ENCODE data around the gene LTO1.

LTO1 gene

GRCh38 chr11:69638941-69639681, 36.0 kb downstream of the LTO1 start:
- Histone ChIP-seq H3K9ac (ENCODE audit: low read depth, low read length) (no peak overlapping the region), H3K4me3 (ENCODE audit: low read depth, low read length) (peak overlapping the region; percentile 65), H3K27me3 (ENCODE audit: control insufficient read depth, insufficient read depth, low read length) (peaks cover 28% of the 10 kb centered on the region), H3K36me3 (ENCODE audit: control insufficient read depth, insufficient read depth, low read length) (peaks cover 6% of the 10 kb centered on the region), H3K4me1 (ENCODE audit: control insufficient read depth, insufficient read depth, low read length) (peaks cover 4% of the 10 kb centered on the region), H3K9me3 (ENCODE audit: control insufficient read depth, insufficient read depth, low read length) (no peaks in the 10 kb centered on the region)

DNA sequence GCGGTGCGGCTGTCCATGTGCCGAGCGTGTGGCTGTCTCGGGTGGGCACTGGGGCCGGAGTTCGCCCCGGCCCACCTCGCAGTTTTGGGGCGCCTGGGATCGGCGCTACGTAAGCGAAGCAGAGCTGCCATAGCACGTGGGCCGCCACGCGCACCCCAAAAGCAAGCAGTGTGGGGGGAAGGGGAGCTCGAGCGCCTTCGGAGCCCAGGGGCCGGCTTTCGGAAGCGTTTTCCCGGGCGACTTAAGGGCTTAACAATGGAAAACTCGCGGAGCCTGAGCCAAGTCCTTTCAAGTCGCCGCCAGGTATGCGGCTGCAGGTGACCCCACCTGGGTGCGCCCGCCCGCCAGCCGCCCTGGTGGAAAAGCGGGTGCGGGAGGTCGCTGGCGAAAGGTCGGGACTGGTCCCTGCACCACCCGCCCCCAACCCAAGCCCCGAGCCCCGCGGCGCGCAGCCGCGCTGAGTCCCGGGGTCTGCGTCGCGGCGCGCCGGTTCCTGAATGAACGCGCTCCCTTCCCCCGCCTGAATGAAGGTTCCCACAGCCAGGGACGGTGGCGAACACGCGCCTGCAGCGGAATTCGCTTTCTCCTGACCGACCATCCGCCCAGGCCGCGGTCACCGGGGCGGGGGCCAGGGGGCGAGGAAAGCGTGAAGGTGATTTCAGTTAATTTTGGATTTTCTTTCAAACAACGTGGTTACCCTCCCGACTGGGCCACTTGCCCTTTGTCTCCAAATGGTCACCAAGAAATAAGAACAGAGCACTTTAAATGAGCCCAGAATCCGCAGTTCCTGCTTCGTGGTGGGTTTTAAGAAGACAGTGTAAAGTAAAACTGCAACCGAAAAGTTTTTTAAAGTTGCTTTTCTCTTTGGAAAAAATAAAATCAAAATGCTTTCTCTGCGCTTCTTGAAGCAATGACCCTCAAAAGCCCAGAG, 36.9 kb downstream of the LTO1 start:
- Histone ChIP-seq H3K27me3 (ENCODE audit: control insufficient read depth, insufficient read depth, low read length) (peaks cover 30% of the 10 kb centered on the region), H3K4me3 (ENCODE audit: low read depth, low read length) (peak overlapping the region; percentile 54), H3K9ac (ENCODE audit: low read depth, low read length) (no peak overlapping the region)

DNA sequence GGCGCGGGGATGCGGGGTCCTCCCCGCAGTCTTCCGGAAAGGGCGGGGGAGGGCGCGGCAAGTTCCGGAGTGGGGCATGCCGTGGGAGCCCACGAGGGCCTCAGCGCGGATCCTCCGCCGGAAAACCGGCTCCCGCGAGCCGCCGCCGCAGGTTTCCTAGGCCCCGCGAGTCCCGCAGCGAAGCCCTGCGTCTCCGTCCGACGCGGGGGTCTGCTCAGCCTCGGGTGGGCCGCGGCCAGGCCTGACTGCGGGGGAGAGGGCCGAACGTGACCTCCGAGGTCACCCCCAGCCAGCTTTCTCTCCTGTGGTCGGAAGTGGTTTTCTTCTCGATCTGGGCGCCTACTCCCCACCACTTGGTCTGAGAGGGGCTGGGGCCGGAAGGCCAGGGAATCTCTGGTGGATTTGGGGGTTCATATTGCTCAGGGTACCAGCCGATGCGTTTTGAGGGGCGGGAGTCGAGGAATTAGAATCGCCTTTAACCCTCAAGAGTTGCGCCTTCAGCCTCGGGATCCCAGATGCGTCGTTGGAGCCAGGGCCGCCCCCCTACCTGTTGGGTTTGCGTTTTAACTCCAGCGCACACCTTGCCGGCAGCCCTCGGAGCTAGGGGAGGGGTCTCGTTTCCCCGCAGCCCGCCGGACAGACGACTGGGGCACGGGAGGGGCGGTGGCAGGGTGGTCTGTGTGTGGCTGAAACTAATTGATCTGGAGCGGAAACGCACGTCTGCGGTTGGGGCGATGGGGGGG, 37.8 kb downstream of the LTO1 start:
- H3K27me3 ChIP-seq (ENCODE audit: control insufficient read depth, insufficient read depth, low read length) = peaks cover 30% of the 10 kb centered on the region
- H3K4me3 ChIP-seq (ENCODE audit: low read depth, low read length) = peak overlapping the region; percentile 54
- peaks cover 4% of the 10 kb centered on the region for H3K4me1 ChIP-seq (ENCODE audit: control insufficient read depth, insufficient read depth, low read length)
- no peaks in the 10 kb centered on the region for H3K36me3 ChIP-seq (ENCODE audit: control insufficient read depth, insufficient read depth, low read length)
- no peaks in the 10 kb centered on the region for H3K9me3 ChIP-seq (ENCODE audit: control insufficient read depth, insufficient read depth, low read length)
- peak overlapping the region; percentile 54 for H3K9ac ChIP-seq (ENCODE audit: low read depth, low read length)

More for the DNA sequence above, 36.9 kb downstream of the LTO1 start:
- Histone ChIP-seq H3K36me3 (ENCODE audit: control insufficient read depth, insufficient read depth, low read length) (no peaks in the 10 kb centered on the region), H3K4me1 (ENCODE audit: control insufficient read depth, insufficient read depth, low read length) (peaks cover 4% of the 10 kb centered on the region), H3K9me3 (ENCODE audit: control insufficient read depth, insufficient read depth, low read length) (no peaks in the 10 kb centered on the region)

GRCh38 chr11:69636512-69637197, 38.5 kb downstream of the LTO1 start:
- peak overlapping the region; percentile 58 for H3K4me3 ChIP-seq (ENCODE audit: low read depth, low read length)
- H3K9me3 ChIP-seq (ENCODE audit: control insufficient read depth, insufficient read depth, low read length) = no peaks in the 10 kb centered on the region
- H3K27me3 ChIP-seq (ENCODE audit: control insufficient read depth, insufficient read depth, low read length) = peaks cover 30% of the 10 kb centered on the region
- H3K9ac ChIP-seq (ENCODE audit: low read depth, low read length) = no peak overlapping the region
- H3K4me1 ChIP-seq (ENCODE audit: control insufficient read depth, insufficient read depth, low read length) = peaks cover 4% of the 10 kb centered on the region
- H3K36me3 ChIP-seq (ENCODE audit: control insufficient read depth, insufficient read depth, low read length) = no peaks in the 10 kb centered on the region

DNA sequence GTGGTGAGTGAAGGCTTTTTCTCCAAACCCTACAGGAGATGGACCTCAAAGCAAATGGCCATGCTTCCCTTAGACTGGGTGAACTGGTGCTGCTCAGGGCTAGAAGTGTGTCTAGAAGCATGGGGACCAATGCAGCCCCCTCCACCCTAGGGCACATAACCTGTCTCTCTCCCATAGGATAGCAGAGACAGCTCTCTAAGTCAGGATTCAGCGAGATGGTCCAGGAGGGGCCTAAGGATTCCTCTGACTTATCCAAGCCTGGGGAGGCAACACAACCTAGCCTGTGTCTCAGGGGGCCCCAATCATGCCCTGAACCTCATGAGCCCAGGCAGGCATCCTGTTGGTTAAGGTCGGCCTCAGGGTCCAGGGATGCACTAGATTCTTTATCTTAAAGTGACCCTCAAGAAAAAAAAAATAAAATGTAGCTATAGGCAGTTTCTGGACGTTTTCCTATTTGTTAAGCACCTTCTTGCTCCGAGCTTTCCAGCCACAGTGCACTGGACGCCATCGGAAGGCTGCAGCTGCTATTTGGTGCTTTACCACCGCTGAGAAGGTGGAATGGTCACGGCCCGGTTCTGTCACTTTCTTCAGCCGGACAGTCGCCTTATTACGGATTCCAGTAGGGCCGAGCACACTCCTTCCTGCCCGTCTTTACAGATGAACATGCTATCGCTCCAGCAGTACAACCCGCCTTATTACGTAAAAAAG, 39.2 kb downstream of the LTO1 start:
- no peaks in the 10 kb centered on the region for H3K36me3 ChIP-seq (ENCODE audit: control insufficient read depth, insufficient read depth, low read length)
- no peak overlapping the region for H3K9ac ChIP-seq (ENCODE audit: low read depth, low read length)
- H3K27me3 ChIP-seq (ENCODE audit: control insufficient read depth, insufficient read depth, low read length) = peaks cover 30% of the 10 kb centered on the region
- H3K4me3 ChIP-seq (ENCODE audit: low read depth, low read length) = peak overlapping the region; percentile 58
- H3K9me3 ChIP-seq (ENCODE audit: control insufficient read depth, insufficient read depth, low read length) = no peaks in the 10 kb centered on the region
- peaks cover 4% of the 10 kb centered on the region for H3K4me1 ChIP-seq (ENCODE audit: control insufficient read depth, insufficient read depth, low read length)

DNA sequence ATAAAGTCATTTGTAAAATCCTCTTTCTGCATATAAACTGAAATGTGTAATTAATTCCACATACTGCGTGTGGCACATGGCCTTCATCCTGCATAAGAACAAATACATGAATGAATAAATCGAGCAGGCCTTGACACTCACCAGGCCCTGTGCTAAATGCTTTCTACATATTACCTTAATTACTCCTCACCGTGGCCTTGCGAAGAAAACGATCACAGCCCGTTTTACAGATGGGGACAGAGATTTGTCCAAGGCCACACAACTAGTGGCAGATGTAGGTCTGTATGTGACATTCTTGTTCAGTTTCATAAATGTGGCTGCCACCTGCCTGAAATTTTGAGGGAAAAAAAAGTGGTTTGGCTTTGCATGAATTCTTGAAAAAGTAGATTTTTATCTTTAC, 40.0 kb downstream of the LTO1 start:
- Histone ChIP-seq H3K36me3 (ENCODE audit: control insufficient read depth, insufficient read depth, low read length) (no peaks in the 10 kb centered on the region), H3K27me3 (ENCODE audit: control insufficient read depth, insufficient read depth, low read length) (peaks cover 28% of the 10 kb centered on the region), H3K9ac (ENCODE audit: low read depth, low read length) (no peak overlapping the region), H3K4me3 (ENCODE audit: low read depth, low read length) (no peak overlapping the region), H3K9me3 (ENCODE audit: control insufficient read depth, insufficient read depth, low read length) (no peaks in the 10 kb centered on the region), H3K4me1 (ENCODE audit: control insufficient read depth, insufficient read depth, low read length) (peaks cover 4% of the 10 kb centered on the region)

DNA sequence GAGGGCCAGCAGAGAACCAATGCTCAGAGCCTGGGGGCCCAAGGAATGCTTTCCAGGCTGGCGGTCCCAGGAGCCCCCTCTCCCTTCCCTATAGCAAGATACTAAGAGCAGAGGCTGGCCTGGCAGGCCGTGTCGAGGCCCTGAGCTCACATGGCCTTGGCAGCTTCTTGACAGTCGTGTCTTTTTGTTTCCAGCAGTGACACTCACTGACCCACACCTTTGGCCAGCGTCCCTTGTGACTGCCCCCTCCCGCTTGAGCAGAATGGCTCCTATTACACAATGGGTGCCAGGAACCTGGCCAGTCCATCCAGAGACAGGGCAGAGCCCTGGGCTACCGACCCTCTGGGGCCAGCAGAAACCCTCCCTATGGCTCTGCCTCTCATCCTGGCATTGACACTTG, 40.6 kb downstream of the LTO1 start:
- Histone ChIP-seq H3K9ac (ENCODE audit: low read depth, low read length) (no peak overlapping the region), H3K36me3 (ENCODE audit: control insufficient read depth, insufficient read depth, low read length) (no peaks in the 10 kb centered on the region), H3K4me1 (ENCODE audit: control insufficient read depth, insufficient read depth, low read length) (peaks cover 4% of the 10 kb centered on the region), H3K4me3 (ENCODE audit: low read depth, low read length) (no peak overlapping the region), H3K27me3 (ENCODE audit: control insufficient read depth, insufficient read depth, low read length) (peaks cover 24% of the 10 kb centered on the region), H3K9me3 (ENCODE audit: control insufficient read depth, insufficient read depth, low read length) (peaks cover 2% of the 10 kb centered on the region)

DNA sequence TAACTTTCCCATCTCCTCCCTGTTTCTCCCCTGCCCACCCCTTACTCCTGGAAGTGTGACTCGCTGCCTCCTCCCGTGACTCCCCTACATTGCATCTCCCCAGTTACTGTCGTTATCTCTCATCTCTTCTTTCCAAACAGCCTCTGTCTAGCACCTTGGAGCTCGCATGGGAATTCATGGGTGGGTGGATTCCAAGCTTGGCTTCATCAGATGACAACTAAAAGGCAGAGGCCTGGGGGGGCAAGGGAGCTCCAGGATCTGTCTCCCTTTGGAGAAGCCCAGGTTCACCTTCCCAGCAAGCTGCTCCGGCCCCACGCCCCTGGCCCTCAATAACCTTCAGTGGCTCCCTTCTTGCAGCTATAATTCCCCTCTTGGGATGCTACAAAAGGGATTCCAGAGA, 41.1 kb downstream of the LTO1 start:
- no peak overlapping the region for H3K9ac ChIP-seq (ENCODE audit: low read depth, low read length)
- H3K9me3 ChIP-seq (ENCODE audit: control insufficient read depth, insufficient read depth, low read length) = peaks cover 5% of the 10 kb centered on the region
- H3K36me3 ChIP-seq (ENCODE audit: control insufficient read depth, insufficient read depth, low read length) = no peaks in the 10 kb centered on the region
- H3K27me3 ChIP-seq (ENCODE audit: control insufficient read depth, insufficient read depth, low read length) = peaks cover 24% of the 10 kb centered on the region
- H3K4me1 ChIP-seq (ENCODE audit: control insufficient read depth, insufficient read depth, low read length) = peaks cover 4% of the 10 kb centered on the region
- H3K4me3 ChIP-seq (ENCODE audit: low read depth, low read length) = no peak overlapping the region

DNA sequence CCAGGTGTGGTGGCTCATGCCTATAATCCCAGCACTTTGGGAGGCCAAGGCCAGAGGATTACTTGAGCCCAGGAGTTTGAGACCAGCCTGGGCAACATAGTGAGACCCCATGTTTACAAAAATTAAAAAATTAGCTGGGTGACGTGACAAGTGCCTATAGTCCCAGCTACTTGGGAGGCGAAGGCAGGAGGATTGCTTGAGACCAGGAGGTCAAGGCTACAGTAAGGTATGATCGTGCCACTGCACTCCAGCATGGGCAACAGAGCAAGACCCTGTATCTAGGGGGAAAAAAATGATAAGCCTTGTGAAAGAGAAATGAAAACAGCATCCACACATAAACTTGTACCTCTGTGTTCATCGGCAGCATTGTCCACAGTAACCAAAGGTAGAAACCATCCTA, 42.3 kb downstream of the LTO1 start:
- H3K4me1 ChIP-seq (ENCODE audit: control insufficient read depth, insufficient read depth, low read length) = peaks cover 4% of the 10 kb centered on the region
- H3K9ac ChIP-seq (ENCODE audit: low read depth, low read length) = no peak overlapping the region
- no peak overlapping the region for H3K4me3 ChIP-seq (ENCODE audit: low read depth, low read length)
- H3K36me3 ChIP-seq (ENCODE audit: control insufficient read depth, insufficient read depth, low read length) = no peaks in the 10 kb centered on the region
- H3K27me3 ChIP-seq (ENCODE audit: control insufficient read depth, insufficient read depth, low read length) = peaks cover 24% of the 10 kb centered on the region
- H3K9me3 ChIP-seq (ENCODE audit: control insufficient read depth, insufficient read depth, low read length) = peaks cover 8% of the 10 kb centered on the region

- Histone ChIP-seq H3K27me3 (ENCODE audit: control insufficient read depth, insufficient read depth, low read length) (peaks cover 5% of the 10 kb centered on the region), H3K9me3 (ENCODE audit: control insufficient read depth, insufficient read depth, low read length) (peaks cover 8% of the 10 kb centered on the region), H3K36me3 (ENCODE audit: control insufficient read depth, insufficient read depth, low read length) (no peaks in the 10 kb centered on the region), H3K4me3 (ENCODE audit: low read depth, low read length) (no peak overlapping the region), H3K4me1 (ENCODE audit: control insufficient read depth, insufficient read depth, low read length) (no peaks in the 10 kb centered on the region), H3K9ac (ENCODE audit: low read depth, low read length) (no peak overlapping the region)
These were observed 44.7 kb downstream of the LTO1 start for GRCh38 chr11:69630424-69630823.

Data from iPS-15b (cell line).